ENCODE data around the gene CADM1. TPM values are rescaled to one million over a fixed set of nuclear protein-coding genes. Genes with fewer than 3 reads are reported as not detected.

CADM1 gene
- total RNA-seq, 1 experiment from 2014 or later: not detected

GRCh38 chr11:115184901-115185300 lies 319.3 kb downstream of the CADM1 start:
- Mint-ChIP-seq H3K9me3 (ENCODE audit: unreplicated experiment) (no peaks in the 10 kb centered on the region), H3K36me3 (ENCODE audit: insufficient read depth, unreplicated experiment) (no peaks in the 10 kb centered on the region), H3K4me3 (ENCODE audit: unreplicated experiment) (no peak overlapping the region), H3K27me3 (ENCODE audit: insufficient read depth, unreplicated experiment) (peaks cover 12% of the 10 kb centered on the region), H3K4me1 (ENCODE audit: insufficient read depth, unreplicated experiment) (no peaks in the 10 kb centered on the region), H3K27ac (ENCODE audit: low read depth, unreplicated experiment) (no peak overlapping the region)
- intact Hi-C loops (cut with micrococcal nuclease): no loop called here
- no peak for DNase-seq (ENCODE audit: unreplicated experiment)
- no TSS peak for BruUV-seq (replicated peaks)
- ChIA-PET POLR2A (no interaction called here), CTCF (interaction anchor here (1.2 to 1.3 kb wide), 2 partner anchors 15 to 17 kb away, joined by 4 to 6 read pairs; no protein-coding TSS in a partner anchor)
- TF ChIP-seq, protein P1, sequence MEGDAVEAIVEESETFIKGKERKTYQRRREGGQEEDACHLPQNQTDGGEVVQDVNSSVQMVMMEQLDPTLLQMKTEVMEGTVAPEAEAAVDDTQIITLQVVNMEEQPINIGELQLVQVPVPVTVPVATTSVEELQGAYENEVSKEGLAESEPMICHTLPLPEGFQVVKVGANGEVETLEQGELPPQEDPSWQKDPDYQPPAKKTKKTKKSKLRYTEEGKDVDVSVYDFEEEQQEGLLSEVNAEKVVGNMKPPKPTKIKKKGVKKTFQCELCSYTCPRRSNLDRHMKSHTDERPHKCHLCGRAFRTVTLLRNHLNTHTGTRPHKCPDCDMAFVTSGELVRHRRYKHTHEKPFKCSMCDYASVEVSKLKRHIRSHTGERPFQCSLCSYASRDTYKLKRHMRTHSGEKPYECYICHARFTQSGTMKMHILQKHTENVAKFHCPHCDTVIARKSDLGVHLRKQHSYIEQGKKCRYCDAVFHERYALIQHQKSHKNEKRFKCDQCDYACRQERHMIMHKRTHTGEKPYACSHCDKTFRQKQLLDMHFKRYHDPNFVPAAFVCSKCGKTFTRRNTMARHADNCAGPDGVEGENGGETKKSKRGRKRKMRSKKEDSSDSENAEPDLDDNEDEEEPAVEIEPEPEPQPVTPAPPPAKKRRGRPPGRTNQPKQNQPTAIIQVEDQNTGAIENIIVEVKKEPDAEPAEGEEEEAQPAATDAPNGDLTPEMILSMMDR (IDR thresholded peaks at IDR 0.05; ENCODE audit: unreplicated experiment): no peak

GRCh38 chr11:115183830-115184229 lies 320.4 kb downstream of the CADM1 start:
- H3K27ac Mint-ChIP-seq (ENCODE audit: low read depth, unreplicated experiment): no peak overlapping the region
- DNase-seq (ENCODE audit: unreplicated experiment): no peak
- no peak overlapping the region for H3K4me3 Mint-ChIP-seq (ENCODE audit: unreplicated experiment)
- POLR2A ChIA-PET: no interaction called here
- TF ChIP-seq, protein P1 (IDR thresholded peaks at IDR 0.05; ENCODE audit: unreplicated experiment): no peak
- BruUV-seq (replicated peaks): no TSS peak
- CTCF ChIA-PET: interaction anchor here (0.6 to 1.3 kb wide), 7 partner anchors 11 to 439 kb away, joined by 3 to 6 read pairs (median 3); no protein-coding TSS in a partner anchor
- peaks cover 12% of the 10 kb centered on the region for H3K27me3 Mint-ChIP-seq (ENCODE audit: insufficient read depth, unreplicated experiment)
- H3K4me1 Mint-ChIP-seq (ENCODE audit: insufficient read depth, unreplicated experiment): no peaks in the 10 kb centered on the region
- H3K36me3 Mint-ChIP-seq (ENCODE audit: insufficient read depth, unreplicated experiment): no peaks in the 10 kb centered on the region
- intact Hi-C loops (cut with micrococcal nuclease): no loop called here
- H3K9me3 Mint-ChIP-seq (ENCODE audit: unreplicated experiment): no peaks in the 10 kb centered on the region

- H3K27ac Mint-ChIP-seq (ENCODE audit: low read depth, unreplicated experiment): no peak overlapping the region
- H3K4me3 Mint-ChIP-seq (ENCODE audit: unreplicated experiment): no peak overlapping the region
- intact Hi-C loops (cut with micrococcal nuclease): no loop called here
- ChIA-PET CTCF (interaction anchor here (0.6 to 0.9 kb wide), 2 partner anchors 107 to 368 kb away, joined by 3 to 5 read pairs; no protein-coding TSS in a partner anchor), POLR2A (no interaction called here)
- no TSS peak for BruUV-seq (replicated peaks)
- no peaks in the 10 kb centered on the region for H3K9me3 Mint-ChIP-seq (ENCODE audit: unreplicated experiment)
- peaks cover 15% of the 10 kb centered on the region for H3K27me3 Mint-ChIP-seq (ENCODE audit: insufficient read depth, unreplicated experiment)
- no peaks in the 10 kb centered on the region for H3K4me1 Mint-ChIP-seq (ENCODE audit: insufficient read depth, unreplicated experiment)
- H3K36me3 Mint-ChIP-seq (ENCODE audit: insufficient read depth, unreplicated experiment): no peaks in the 10 kb centered on the region
- DNase-seq (ENCODE audit: unreplicated experiment): no peak
- TF ChIP-seq, protein P1 (IDR thresholded peaks at IDR 0.05; ENCODE audit: unreplicated experiment): no peak
Measured at GRCh38 chr11:115183136-115183535, 321.1 kb downstream of the CADM1 start.

DNA sequence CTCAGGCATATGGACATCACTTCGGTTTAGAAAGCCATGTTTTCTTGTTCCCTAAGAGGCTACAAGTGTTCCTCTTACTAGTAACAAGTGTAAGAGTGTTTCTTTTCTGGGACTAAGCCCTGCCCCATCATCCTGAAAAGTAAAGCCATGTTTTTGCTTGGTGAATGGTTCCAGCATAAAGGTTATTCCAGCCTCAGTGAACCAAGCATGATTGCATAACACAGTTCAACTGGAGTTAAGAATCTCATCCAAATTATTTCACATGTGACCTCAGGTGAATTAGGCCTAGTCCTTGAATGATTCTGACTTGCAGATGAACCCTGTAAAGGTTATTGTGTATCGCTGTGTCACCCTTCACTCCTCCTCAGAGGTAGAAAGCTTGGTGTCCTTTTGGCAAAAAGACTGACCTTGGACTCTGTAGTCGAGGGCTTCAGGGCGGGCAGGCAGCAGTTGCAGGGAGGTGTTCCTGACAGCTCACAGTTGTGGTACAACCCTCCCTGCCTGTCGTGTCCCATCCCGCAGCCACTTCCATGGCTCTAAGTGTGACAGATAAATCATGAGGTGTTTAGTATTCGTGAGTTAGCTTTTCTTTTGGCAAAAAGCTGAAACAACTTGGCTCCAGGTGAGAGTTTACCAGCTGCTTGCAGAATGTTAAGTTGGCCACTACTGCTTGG lies 321.8 kb downstream of the CADM1 start:
- Mint-ChIP-seq H3K27me3 (ENCODE audit: insufficient read depth, unreplicated experiment) (peaks cover 22% of the 10 kb centered on the region), H3K9me3 (ENCODE audit: unreplicated experiment) (no peaks in the 10 kb centered on the region), H3K36me3 (ENCODE audit: insufficient read depth, unreplicated experiment) (no peaks in the 10 kb centered on the region), H3K4me3 (ENCODE audit: unreplicated experiment) (no peak overlapping the region), H3K27ac (ENCODE audit: low read depth, unreplicated experiment) (no peak overlapping the region), H3K4me1 (ENCODE audit: insufficient read depth, unreplicated experiment) (no peaks in the 10 kb centered on the region)
- no TSS peak for BruUV-seq (replicated peaks)
- POLR2A ChIA-PET: no interaction called here
- intact Hi-C loops (cut with micrococcal nuclease): no loop called here
- CTCF ChIA-PET: interaction anchor here (0.8 to 1.6 kb wide), 3 partner anchors 12 to 787 kb away, joined by 3 to 9 read pairs (median 3); no protein-coding TSS in a partner anchor
- no peak for DNase-seq (ENCODE audit: unreplicated experiment)
- TF ChIP-seq, protein P1 (IDR thresholded peaks at IDR 0.05; ENCODE audit: unreplicated experiment): no peak
